Activated T-helper 9 cell treated with anti-CD3 and anti-CD28 coated beads, Interleukin-2, amount 50 U/mL, for 16 hours (primary cell): ENCODE measurements around the gene TREML2.
"Not testable (repeated sequence)": the region's sequence is repeated elsewhere in the genome, so short reads cannot be mapped to it uniquely, and the experiment has no call there.

Experiments used
- DNase-seq: peaks from one replicate; pipeline ENCODE4 v3.0.0-alpha.2; 2020; ENCODE audit warnings: low read depth

The TREML2 gene

DNA sequence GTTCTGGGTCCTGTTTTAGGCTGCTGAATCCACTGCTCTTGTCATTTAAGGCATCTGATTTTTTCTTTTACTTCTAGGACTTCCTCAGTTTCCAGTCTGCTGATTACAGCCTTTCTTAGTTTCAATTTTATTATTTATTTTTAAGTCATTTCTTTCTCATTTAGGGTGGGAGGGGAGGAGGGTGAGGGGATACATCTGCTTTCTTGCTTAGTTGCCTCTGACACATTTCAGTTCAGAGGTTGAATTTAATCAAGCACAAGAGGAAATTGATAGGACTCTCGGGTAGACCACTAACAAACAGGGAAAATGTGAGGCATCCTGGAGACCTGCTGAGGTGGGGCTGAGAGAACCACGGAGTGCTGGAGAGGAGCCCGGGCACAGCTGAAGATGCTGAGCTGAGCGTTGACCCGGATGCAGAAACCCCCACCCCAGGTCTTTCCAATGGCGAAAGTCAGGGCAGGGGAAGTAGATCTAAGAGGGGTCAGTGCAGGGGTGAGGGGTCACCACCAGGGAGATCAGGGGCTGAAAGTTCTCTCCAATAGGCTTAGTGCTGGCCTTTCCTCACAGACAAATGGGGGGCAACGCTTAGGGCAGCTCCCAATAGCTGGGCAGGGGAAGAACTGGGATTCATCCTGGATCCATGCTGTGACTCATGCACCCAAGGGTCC is 7.6 kb upstream of the TREML2 start:
- no peak for DNase-seq

DNA sequence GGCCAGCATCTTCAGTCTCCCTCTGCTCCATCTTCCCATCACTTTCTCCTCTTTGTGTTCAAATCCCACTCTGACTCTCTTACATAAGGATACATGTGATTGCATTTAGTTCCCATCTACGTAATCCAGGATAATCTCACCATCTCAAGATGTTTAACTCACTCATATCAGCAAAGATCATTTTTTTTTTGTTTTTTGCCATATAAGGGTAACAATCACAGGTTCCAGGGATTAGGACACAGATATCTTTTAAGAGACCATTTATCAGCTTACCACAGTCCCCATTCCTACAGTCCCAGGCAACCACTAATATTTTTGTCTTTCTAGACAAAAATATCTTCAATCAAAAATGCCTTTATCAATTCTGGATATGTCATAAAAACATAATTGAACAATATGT is 3.2 kb upstream of the TREML2 start:
- DNase-seq: no peak

DNA sequence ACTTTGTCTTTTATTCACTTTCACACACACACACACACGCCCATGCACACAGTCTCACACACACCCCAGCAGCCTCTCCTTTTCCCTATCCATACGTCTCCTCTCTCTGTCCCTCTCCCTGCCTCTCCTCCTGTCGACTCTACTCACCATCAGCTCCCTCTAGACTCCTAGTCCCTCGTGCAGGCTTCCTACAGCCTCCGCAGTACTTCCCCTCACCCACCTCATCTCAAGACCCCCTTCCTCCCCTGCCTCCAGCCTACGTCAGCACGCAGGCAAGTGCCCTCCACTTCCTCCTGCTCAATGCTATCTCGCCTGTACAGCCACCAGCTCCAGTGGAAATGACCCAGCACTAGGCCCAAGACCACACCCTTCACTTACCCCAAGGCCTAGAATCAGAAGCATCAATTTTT is 820 bp upstream of the TREML2 start:
- no peak for DNase-seq

DNA sequence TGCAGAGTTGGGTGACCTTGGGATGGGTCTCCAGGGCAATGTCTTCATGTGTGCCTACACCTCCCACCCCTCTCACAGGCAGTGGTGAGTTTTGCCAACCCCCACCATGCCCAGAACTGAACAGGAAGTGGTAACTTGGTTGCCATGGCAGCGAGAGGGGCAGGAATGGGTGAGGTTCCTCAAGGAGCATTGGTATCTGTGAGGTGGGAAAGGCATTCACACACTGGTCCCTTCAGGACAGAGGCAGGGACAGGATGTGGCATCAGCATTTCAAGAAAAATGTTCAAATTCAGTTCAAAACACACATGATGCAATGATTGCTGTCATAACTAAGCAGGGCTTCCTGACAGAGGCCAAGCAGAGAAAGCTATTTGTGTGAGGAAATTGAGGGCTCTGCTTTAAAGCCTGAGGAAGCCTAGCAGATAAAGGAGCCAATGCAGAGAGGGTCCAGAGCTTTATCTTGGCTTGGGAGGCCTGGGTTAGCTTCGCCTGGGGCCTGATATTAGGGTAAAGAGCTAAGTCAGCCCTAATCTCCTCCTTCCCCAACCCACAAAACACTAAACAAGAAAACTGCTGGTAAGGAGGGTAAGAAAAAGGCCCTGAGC is 551 bp downstream of the TREML2 start:
- DNase-seq: peak; percentile 29

DNA sequence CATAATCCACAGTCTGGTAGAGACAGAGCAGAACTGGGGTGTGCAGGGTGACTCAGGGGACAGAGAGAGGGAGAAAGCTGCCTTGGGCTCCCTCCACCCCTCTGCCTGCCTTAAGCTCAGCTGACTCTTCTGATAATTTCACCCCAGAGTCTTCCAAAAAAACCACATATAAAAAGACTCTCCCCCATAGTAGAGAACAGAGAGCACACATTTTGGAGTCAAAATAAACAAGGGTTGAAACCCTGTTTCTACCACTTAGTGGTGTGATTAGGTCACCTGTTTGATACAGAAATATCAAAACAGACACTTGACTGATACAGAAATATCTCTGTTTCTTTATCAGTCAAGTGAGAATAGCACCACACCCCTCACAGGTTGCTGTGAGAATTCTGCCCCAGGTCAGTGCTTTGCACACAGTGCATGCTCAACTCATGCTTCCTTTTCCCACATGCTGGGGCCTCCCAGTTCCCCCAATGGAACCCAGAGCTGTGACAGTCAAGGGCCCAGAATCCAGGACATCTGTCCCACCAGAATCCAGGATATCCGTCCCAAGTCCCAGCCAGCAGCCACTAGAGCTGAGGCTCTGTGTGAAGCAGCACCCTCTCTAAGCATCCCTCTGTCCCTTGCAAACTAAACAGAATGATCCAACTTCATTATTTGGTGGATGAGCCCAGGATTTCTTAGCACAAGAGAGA is 1.2 kb downstream of the TREML2 start:
- no peak for DNase-seq

DNA sequence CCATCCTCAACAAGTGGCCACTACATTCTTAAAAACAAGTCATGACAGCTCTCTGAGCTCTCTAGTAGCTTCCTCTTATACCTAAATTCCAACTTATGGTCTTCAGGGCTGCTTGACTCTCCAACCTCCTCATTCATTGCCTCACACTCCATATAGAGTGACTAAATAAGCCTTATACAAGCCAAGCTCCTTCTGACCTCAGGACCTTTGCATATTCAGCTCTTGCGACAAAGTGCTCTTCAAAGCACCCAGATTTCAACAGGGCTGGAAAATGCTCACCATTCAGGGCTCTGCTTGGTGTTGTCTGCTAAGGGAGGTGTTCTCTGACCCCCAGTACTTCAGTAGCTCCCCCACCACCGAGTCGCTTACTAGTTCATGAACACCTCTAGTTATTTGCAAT is 3.7 kb downstream of the TREML2 start:
- DNase-seq: no peak

DNA sequence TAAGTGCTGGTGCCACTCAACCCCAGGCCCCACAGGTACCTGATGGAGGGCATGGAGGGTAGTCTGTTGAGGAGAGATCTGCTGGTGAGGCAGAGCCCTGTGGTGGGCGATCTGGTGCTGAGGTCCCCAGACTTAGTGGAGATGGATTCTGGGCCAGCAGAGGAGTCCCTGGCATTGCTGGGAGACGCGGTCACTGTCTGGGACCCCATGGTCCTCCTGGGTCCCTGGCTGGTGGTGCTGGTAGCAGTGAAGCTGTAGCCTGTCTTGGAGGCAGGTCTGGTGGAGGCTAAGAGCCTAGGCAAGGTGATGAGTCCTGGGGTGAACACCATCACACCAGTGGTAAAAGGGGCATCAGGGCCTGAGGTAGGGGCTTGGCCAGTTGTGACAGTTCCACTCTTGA is 6.6 kb downstream of the TREML2 start:
- DNase-seq: no peak

DNA sequence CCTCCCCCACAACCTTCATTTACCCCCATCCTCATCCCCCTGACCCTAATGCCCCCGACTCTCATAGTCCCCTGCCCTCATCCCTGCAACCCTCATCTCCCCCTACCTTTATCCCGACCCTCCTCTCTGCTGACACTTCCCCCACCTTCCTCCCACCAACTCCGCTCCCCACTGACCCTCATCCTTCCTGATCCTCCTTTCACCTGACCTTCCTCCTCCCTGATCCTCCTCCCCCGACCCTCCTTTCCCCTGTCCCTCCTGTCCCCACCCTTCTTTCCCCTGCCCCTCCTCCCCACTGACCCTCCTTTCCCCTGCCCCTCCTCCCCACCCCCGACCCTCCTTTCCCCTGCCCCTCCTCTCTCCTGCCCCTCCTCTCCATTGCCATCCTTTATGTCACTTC is 7.1 kb downstream of the TREML2 start:
- DNase-seq: no peak

DNA sequence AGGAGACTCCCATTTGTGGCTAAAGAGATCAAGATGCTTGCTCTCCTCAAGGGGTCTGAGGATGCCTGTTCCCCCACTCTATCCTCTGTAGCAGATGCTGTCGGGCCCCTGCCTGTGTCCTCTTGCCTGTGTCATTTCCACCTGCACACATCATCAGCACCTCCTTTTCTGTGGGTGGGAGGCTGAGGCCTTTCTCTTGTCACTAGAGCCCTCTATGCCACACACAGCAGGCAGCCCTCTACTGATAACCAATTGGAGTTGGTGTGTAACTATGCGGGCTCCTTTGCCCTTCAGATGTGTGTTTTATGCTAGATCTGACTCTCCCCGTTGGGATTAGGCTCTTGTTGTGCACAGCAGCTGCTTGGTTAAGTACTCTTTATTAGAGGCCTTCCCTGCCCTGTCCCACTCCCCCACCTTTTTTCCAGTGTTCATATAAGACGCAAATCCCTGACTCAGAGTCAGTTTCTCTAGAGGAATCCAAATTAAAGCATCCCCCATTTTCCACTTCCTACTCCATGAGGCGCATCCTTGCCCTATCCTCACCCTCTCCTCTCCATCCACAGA is 7.7 kb downstream of the TREML2 start:
- DNase-seq: no peak

DNA sequence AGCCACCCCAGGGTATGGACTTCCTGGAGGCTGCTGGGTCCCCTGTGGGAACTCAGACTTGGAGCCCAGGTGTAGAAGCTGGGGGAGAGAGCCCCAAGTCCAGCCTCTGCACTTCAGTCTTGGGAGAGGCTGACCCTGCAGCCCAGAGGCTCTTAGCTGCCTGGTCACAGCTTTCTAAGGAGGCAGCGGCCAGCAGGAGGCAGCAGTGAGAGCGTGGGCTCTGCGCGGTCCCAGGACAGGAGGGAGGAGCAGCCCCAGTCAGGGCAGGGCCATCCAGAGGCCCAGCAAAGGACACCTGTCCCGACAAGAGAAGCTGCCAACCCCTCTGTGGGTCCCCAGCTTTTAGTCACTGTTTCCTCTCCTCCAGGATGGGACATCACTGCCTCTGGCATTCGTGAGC is 9.4 kb downstream of the TREML2 start:
- peak; percentile 21 for DNase-seq

DNA sequence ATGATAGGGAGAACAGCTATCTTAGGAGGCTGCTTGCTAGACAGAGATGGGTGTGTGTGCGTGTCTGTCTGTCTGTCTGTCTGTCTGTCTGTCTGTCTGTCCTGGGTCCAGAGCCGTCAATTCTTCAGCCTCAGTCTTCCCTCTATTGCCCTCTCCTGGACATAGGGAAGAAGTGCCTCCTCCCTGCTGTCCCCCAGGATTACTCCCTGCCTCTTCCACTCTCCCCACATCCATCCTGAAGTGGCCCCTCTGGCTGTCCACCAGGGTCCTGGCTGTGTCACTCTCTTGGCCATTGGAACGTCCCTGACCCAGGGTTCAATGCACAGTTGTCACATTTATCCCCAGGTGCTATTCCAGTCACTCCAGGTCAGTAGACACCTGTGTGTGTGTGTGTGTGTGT is 10.2 kb downstream of the TREML2 start:
- DNase-seq: no peak

DNA sequence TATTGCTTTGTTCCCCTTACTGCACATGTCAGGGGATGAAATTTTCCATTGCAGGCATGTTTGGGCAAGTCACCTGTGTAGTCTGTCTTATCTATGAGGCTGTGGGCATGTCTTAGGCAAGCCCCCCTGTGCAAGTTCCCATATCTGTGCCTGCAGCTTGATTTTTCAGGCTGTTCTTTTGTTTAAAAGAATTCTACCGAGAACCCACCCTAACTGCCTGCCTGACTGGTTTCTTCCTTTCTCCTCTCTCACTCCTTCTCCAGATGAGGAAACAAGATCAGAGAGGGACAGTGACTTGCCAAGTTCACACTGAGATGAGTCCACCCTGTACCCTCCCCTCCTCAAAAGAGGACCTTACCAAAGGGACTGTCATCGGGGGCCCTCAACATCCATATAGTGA is 11.0 kb downstream of the TREML2 start:
- DNase-seq: no peak

DNA sequence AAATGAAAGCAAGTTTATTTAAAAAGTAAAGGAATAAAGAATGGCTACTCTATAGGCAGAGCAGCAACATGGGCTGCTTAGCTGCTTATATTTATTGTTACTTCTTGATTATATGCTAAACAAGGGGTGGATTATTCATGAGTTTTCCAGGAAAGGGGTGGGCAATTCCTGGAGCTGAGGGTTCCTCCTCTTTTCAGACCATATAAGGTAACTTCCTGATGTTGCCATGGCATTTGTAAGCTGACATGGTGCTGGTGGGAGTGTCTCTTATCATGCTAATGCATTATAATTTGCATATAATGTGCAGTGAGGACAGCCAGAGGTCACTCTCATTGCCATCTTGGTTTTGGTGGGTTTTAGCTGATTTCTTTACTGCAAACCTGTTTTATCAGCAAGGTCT is 11.9 kb downstream of the TREML2 start:
- not testable (repeated sequence) for DNase-seq

DNA sequence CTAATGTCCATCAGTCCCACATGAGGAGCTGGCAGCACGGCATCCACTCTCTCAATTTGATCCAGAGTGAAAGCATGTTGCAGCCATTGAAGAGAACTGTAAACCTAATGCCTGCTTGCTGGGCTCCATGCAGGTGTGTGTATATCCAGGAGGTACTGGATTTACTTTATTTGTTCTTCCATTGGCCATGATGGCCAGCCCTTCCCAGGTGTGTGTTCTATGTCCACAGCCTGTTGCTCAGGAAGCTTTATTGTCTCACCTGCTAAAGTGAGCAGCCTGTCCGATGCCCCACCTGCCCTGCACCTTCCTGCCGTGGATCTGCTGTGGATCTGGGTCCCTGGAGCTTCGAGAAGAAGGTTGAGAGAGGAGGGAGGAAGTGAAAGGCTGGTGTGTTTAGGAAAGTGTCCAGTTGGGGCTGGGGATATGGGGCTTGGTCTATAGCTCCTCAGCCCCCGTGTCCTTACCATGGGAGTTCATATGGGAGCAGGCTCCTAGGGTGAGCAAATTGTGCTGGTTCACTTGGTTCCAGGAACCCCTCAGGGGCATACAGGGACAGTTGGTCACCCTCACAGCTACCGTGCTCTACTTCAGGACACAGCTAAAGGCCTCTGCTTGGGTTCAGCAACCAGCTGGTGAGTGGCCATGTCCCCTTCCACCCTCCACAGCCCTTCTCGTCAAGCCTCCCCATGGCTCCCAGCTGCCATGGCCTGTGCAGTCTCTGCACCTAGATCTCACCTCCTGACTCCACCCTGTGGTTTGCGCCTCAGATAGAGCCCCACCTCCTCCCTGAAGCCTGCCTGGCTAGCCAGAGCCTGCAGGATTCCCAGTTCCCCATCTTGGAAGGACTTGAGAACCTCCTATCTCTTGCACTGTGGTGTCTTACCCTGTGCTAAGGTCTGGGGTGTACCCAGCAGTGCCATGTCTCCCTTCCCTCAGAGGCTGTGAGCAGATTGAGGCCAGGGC is 12.7 kb downstream of the TREML2 start:
- no peak for DNase-seq

DNA sequence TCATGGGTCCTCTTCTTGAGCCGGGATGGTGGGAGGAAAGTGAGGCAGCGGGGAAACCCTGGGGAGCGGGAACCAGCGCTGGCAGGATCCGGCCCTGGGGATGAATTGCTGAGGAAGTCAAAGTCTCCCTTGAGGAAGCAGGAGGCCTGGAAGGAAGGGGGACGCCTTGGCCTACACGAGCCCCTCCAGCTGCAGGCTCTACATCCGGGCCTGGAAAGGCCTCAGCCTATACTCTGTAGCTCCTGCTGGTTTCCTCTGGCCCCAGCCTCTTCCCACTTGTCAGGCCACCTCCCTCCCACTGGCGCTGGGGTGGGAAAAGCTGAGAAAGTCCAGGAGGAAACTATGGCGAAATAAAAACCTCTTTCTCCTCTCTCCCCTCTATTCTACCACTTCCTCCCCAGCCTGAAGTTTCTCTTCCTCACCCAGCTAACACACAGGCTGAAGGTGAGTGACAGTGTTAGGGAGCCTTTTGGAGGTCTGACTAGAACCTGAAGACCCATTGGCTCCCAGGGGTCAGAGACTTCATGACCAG is 14.9 kb downstream of the TREML2 start:
- DNase-seq: no peak

DNA sequence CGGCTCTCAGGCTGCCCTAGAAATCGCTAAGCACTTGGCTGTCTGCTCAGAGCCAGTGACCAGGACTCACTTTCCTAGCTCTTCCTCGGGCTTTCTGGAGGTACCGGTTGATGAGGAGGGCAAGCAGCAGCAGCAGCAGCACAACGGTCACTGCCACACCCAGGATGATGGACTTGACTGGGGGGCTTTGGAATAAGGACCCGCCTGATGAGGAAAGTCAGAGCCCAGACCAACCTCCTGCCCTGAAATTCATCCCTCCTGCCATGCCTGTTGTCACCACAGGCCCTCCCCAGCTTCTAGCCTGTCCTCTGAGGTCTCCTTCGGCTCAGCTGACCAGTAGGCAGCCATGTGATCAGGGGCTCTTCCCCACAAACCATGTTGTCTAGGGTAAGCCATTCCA is 16.2 kb downstream of the TREML2 start:
- DNase-seq: no peak

DNA sequence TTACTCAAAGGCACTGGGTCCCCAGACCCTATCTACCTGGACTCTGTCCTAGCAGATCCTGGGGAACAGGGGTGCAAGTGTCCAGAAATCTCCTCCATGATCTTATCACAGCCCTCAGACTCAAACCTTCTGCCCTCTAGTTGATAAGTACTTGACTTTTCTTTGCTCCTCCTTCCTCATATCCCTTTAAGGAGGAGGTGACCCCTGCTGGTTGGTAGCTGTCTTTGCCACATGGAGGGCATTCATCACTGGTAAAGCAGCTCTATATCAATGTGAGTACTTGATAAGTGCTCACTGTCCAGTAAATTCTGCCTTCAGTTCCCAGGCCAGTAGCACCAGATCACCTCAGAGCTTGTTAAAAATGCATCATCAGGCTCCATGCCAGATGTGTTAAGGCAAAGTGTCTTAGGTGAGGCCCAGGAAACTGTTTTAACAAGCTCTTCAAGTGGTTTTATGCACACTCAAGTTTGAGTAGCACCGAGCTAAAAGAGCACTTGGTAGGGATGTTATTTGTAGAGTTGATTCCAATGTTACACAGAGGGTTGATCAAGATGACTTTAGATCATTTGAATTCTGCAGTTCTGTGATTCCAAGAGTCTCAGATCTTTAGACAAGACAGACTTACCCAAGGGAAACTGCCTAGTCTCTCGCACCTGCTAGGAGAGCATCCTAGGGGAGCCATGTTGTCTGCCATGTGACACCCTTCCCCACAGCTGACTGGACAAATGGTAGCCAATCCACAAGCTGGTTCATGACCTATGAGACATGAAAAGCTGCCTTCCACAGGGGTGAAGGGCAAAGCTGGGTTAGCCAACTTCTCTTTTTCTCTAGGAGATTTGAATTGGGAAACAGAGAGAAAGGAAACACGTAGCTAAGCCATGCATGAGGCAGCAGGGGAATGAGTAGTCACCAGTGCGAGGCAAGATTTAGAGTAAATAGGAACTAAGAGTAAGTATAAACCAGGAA is 18.6 kb downstream of the TREML2 start:
- no peak for DNase-seq

DNA sequence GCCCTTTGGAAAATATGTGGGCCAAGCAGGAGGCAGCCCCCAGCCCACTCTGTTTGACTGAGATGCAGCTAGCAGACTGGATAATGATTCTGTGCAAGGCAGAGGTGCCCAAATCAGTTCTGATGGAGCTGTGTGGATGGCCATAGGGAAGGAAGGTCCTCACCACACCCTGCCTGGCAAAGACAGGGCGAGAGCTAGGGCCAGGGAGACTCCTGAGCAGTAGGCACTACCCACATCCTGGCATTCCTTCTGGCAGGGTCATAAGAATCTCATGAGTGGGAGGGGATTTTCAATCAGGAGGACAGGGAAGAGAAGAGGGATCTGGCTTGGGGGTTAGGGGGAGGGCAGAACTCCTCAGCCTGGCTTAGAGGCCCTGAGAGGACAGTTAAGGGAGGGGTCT is 19.4 kb downstream of the TREML2 start:
- DNase-seq: no peak

DNA sequence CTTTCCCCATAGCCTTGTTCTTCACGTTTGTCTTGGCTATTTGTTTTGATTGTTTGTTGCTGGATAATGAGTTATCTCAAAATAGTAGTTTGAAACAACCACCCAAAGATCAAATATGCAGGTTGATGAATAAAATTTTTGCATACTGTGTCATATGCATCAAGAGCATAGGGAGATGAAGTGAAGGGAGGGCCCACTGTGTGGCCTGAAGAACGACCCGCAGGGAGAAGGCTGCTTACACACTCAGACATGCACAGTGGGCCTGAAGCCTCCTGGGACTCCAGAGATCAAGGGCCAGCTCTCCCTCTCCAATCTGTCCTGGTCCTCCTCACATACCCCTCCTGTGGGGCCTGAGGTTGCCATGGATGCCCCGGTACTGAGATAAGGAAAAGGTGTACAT is 21.8 kb downstream of the TREML2 start:
- DNase-seq: no peak

DNA sequence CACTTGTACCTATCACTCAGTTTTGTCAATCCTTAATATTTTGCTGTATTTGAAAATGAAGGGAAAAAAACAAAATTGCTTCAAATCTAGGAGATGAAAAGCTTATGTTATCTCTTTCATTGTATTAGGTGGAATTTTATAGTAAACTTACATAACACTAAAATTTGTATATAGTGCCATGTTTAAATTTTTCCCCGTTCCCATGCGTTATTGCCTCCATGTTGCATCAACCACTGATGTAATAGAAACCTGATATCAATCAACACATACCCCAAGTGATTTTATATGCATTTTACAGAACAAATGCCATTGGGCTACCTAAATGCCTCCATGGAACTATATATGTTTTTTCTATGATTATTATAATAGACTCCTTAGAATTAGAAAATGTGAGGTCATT is 23.3 kb downstream of the TREML2 start:
- DNase-seq: no peak

DNA sequence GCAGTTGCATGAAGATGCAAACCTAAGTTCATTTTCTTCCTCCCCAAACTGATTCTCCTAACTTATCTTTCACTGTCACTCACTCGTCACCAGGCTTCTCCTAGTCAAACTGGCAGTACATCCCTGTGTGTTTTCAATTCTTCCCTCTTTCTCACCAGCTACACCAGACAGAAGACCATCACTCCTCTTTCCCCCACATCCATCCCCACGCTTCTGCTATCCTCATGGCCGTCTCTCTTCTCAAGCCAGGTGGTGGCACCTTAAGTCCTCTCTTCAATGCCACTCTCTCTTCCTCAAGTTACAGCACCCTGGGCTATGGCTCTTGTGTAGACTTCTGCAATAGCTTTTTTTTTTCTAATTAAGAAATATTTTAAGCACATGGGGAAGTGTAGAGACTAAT is 23.7 kb downstream of the TREML2 start:
- no peak for DNase-seq
